ENCODE data around the gene ASIC4. TPM values are rescaled to one million over a fixed set of nuclear protein-coding genes. Genes with fewer than 3 reads are reported as not detected.

Gene ASIC4
- total RNA-seq, 1 experiment from 2014 or later, result 0.21 TPM

DNA sequence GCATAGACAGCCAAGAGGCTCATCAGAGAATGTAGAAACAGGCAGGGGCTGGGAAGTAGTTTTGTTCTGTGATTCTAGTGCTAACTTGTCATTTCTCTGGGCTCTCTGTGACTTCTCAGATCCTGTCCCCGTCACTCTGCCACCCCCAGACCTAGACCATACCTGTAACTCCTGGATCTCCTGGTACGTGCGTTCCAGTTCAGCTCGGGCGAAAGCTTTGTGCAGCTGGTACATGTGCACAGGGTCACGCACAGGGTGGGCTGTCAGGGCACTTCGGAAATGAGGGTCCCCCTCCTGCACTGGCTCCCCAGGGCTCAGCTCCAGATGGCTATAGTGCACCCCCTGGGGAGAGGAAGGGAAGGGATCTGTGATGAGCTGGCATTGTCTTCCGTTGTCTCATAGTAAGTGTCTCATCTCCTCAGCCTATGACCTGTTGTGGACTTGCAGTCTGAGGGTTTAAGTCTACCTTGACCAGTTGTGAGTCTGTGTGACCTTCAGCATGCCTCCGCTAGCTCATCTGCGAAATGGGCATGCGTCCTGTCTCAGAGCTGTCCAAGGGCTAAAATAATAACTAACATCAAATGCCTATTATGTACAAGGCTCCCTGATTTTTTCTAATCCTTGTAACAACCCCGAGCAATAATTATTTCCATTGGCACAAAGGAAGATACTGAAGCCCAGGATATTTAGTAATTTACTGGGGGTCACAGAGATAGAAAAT is 26.7 kb downstream of the ASIC4 start:
- DNase-seq (ENCODE audit: low read depth, low spot score), result no peak
- TF ChIP-seq, protein P1, sequence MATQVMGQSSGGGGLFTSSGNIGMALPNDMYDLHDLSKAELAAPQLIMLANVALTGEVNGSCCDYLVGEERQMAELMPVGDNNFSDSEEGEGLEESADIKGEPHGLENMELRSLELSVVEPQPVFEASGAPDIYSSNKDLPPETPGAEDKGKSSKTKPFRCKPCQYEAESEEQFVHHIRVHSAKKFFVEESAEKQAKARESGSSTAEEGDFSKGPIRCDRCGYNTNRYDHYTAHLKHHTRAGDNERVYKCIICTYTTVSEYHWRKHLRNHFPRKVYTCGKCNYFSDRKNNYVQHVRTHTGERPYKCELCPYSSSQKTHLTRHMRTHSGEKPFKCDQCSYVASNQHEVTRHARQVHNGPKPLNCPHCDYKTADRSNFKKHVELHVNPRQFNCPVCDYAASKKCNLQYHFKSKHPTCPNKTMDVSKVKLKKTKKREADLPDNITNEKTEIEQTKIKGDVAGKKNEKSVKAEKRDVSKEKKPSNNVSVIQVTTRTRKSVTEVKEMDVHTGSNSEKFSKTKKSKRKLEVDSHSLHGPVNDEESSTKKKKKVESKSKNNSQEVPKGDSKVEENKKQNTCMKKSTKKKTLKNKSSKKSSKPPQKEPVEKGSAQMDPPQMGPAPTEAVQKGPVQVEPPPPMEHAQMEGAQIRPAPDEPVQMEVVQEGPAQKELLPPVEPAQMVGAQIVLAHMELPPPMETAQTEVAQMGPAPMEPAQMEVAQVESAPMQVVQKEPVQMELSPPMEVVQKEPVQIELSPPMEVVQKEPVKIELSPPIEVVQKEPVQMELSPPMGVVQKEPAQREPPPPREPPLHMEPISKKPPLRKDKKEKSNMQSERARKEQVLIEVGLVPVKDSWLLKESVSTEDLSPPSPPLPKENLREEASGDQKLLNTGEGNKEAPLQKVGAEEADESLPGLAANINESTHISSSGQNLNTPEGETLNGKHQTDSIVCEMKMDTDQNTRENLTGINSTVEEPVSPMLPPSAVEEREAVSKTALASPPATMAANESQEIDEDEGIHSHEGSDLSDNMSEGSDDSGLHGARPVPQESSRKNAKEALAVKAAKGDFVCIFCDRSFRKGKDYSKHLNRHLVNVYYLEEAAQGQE (IDR thresholded peaks at IDR 0.05; ENCODE audit: insufficient read depth in 1 of 2, low read depth in 2 of 2, low read length in 1 of 2), result no peak
- TF ChIP-seq POLR2AphosphoS5 (IDR thresholded peaks at IDR 0.05; ENCODE audit: low read depth, low read length) (no peak), SIN3A (IDR thresholded peaks at IDR 0.05; ENCODE audit: borderline replicate concordance, insufficient read depth, low read depth, low read length) (no peak), TCF7L2 (IDR thresholded peaks at IDR 0.05; ENCODE audit: low read depth, low read length) (no peak)
- TF ChIP-seq, protein P2, sequence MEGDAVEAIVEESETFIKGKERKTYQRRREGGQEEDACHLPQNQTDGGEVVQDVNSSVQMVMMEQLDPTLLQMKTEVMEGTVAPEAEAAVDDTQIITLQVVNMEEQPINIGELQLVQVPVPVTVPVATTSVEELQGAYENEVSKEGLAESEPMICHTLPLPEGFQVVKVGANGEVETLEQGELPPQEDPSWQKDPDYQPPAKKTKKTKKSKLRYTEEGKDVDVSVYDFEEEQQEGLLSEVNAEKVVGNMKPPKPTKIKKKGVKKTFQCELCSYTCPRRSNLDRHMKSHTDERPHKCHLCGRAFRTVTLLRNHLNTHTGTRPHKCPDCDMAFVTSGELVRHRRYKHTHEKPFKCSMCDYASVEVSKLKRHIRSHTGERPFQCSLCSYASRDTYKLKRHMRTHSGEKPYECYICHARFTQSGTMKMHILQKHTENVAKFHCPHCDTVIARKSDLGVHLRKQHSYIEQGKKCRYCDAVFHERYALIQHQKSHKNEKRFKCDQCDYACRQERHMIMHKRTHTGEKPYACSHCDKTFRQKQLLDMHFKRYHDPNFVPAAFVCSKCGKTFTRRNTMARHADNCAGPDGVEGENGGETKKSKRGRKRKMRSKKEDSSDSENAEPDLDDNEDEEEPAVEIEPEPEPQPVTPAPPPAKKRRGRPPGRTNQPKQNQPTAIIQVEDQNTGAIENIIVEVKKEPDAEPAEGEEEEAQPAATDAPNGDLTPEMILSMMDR (IDR thresholded peaks at IDR 0.05), result no peak
- H3K27ac ChIP-seq (ENCODE audit: low read length), result no peak overlapping the region
- in situ Hi-C loops (cut with HindIII; ENCODE audit: low pct_unique_long_range_greater_than_20kb, low sequenced_read_pairs), result no loop called here
- H3K4me1 ChIP-seq (ENCODE audit: control insufficient read depth, insufficient read depth, low read length), result peaks cover 9% of the 10 kb centered on the region; the same call in 1 of the 2 replicates
- no peaks in the 10 kb centered on the region for H3K27me3 ChIP-seq (ENCODE audit: control insufficient read depth, insufficient read depth, low read length)
- ChIA-PET CTCF (interaction anchor here (0.5 to 1.3 kb wide), 6 partner anchors 90 to 510 kb away, joined by 3 to 12 read pairs (median 4); no protein-coding TSS in a partner anchor), POLR2A (interaction anchor here (0.6 kb wide), 1 partner anchor 97 kb away, joined by 6 read pairs; no protein-coding TSS in a partner anchor)
- H3K4me3 ChIP-seq (ENCODE audit: low read depth in 2 of 2, low read length in 2 of 2), result no peak overlapping the region
- intact Hi-C loops (cut with micrococcal nuclease; ENCODE audit: unreplicated experiment), result loop anchor here (5.0 kb wide), 1 partner anchor 86 kb away; the partner anchor contains the start of gene SLC4A3
- TSS peak; percentile 71 for BruUV-seq (replicated peaks)
- no peak for ATAC-seq
- no peaks in the 10 kb centered on the region for H3K9me3 ChIP-seq (ENCODE audit: control insufficient read depth, insufficient read depth, low read depth, low read length)
- 0 out of 2 replicates have a peak, but pooled peaks cover 2% of the 10 kb centered on the region for H3K36me3 ChIP-seq (ENCODE audit: control insufficient read depth, insufficient read depth, low read length)

DNA sequence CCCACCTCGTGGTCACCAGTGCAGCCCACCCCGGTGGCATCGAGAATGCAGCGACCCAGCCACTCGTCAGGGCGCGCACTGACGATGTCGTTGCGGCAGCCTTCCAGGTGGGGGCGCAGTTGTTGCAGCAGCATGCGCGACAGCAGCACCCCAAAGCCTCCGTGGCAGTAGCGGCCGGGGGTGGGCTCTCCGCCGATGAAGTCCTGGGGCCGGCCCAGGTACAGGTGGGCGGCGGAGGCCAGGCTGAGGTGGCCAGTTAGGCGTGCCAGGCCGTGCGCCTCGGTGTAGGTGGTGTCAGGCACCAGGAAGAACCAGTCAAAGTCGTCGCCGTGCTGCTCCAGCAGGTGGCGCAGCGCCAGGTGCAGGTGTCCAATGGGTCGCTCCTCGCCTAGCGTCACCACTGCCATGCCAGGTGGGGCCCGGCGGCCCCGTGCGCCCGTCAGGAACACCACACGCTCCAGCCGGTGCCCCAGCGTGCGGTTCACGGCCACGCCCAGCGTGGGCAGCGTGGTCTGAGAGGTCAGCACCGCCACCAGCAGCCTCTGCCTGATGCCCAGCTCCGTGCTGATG is 27.4 kb downstream of the ASIC4 start:
- DNase-seq (ENCODE audit: low read depth, low spot score), result peak; percentile 68
- TF ChIP-seq, protein P2 (IDR thresholded peaks at IDR 0.05), result peak; percentile 100
- no peak for TF ChIP-seq TCF7L2 (IDR thresholded peaks at IDR 0.05; ENCODE audit: low read depth, low read length)
- TF ChIP-seq POLR2AphosphoS5 (IDR thresholded peaks at IDR 0.05; ENCODE audit: low read depth, low read length), result no peak
- TF ChIP-seq, protein P1 (IDR thresholded peaks at IDR 0.05; ENCODE audit: insufficient read depth in 1 of 2, low read depth in 2 of 2, low read length in 1 of 2), result no peak
- no peak for TF ChIP-seq SIN3A (IDR thresholded peaks at IDR 0.05; ENCODE audit: borderline replicate concordance, insufficient read depth, low read depth, low read length)
- ChIA-PET CTCF (interaction anchor here (0.5 to 1.3 kb wide), 7 partner anchors 11 to 510 kb away, joined by 3 to 12 read pairs (median 4); no protein-coding TSS in a partner anchor), POLR2A (no interaction called here)
- intact Hi-C loops (cut with micrococcal nuclease; ENCODE audit: unreplicated experiment) (loop anchor here (2.0 to 5.0 kb wide), 2 partner anchors 86 to 147 kb away; partner anchors contain the start of gene SLC4A3), in situ Hi-C loops (cut with HindIII; ENCODE audit: low pct_unique_long_range_greater_than_20kb, low sequenced_read_pairs) (no loop called here)
- no peaks in the 10 kb centered on the region for H3K9me3 ChIP-seq (ENCODE audit: control insufficient read depth, insufficient read depth, low read depth, low read length)
- BruUV-seq (replicated peaks), result no TSS peak
- 0 out of 2 replicates have a peak, but pooled peaks cover 2% of the 10 kb centered on the region for H3K36me3 ChIP-seq (ENCODE audit: control insufficient read depth, insufficient read depth, low read length)
- H3K27me3 ChIP-seq (ENCODE audit: control insufficient read depth, insufficient read depth, low read length), result no peaks in the 10 kb centered on the region
- peaks cover 9% of the 10 kb centered on the region; the same call in 1 of the 2 replicates for H3K4me1 ChIP-seq (ENCODE audit: control insufficient read depth, insufficient read depth, low read length)
- H3K27ac ChIP-seq (ENCODE audit: low read length), result no peak overlapping the region
- peak; percentile 72 for ATAC-seq
- peak overlapping the region; percentile 26 to 49 for H3K4me3 ChIP-seq (ENCODE audit: low read depth in 2 of 2, low read length in 2 of 2)
